ENCODE data around the gene WDR70. TPM values are rescaled to one million over a fixed set of nuclear protein-coding genes. Genes with fewer than 3 reads are reported as not detected.
"Not testable (repeated sequence)": the region's sequence is repeated elsewhere in the genome, so short reads cannot be mapped to it uniquely, and the experiment has no call there.

The WDR70 gene
- total and polyA plus RNA-seq, 4 experiments from 2014 or later = 23.5 to 43.2 (median 29.9) TPM

GRCh38 chr5:37774912-37775483, 395.9 kb downstream of the WDR70 start:
- POLR2A ChIA-PET (ENCODE audit: partially characterized antibody) = no interaction called here
- H3K36me3 ChIP-seq (ENCODE audit: insufficient read depth, low read length) = no peaks in the 10 kb centered on the region
- no peaks in the 10 kb centered on the region for H3K27me3 ChIP-seq (ENCODE audit: insufficient read depth, low read length)
- intact Hi-C loops (cut with micrococcal nuclease) = no loop called here
- CTCF ChIA-PET (ENCODE audit: partially characterized antibody) = interaction anchor here (0.7 to 1.4 kb wide), 2 partner anchors 15 to 394 kb away, joined by 3 read pairs; no protein-coding TSS in a partner anchor
- no peak overlapping the region for H3K4me3 Mint-ChIP-seq
- no peaks in the 10 kb centered on the region for H3K9me3 ChIP-seq (ENCODE audit: control insufficient read depth in 1 of 2, low read length in 2 of 2)
- H3K4me1 Mint-ChIP-seq = no peaks in the 10 kb centered on the region
- no peaks in the 10 kb centered on the region for H3K4me1 ChIP-seq (ENCODE audit: insufficient read depth, low read length)
- H3K27me3 Mint-ChIP-seq = peaks cover 0 to 2% of the 10 kb centered on the region in 2 donors
- H3K36me3 Mint-ChIP-seq = peaks cover 3% of the 10 kb centered on the region in 2 donors
- no peak overlapping the region for H3K27ac ChIP-seq (ENCODE audit: low read depth, low read length)
- H3K27ac Mint-ChIP-seq = no peak overlapping the region
- H3K4me3 ChIP-seq (ENCODE audit: low read length in 2 of 2) = no peak overlapping the region
- DNase-seq = no peak
- H3K9me3 Mint-ChIP-seq = peaks cover 0 to 25% (median 18%) of the 10 kb centered on the region in 8 donors

DNA sequence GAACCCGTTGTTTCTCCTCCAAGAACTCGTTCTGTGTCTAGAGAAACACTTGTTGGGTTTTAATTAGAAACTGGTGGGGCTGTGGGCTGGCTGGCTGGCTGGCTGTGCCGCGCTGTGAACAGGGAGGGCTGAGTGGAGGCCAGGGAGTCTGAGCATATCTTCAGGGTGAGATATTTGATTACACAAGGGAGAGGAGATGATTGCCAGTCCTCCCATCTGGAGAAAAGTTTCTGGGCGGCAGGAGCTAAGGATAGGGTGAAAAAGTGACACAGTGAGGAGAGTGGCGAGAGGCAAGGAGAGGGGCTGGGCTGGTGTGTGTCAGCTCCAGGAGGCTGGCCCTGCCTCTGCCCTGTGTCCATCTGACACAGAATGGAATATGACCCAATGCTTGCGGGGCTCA, 397.7 kb downstream of the WDR70 start:
- Mint-ChIP-seq H3K9me3 (peaks cover 0 to 25% (median 17%) of the 10 kb centered on the region in 8 donors), H3K36me3 (peaks cover 3% of the 10 kb centered on the region in 2 donors), H3K4me3 (no peak overlapping the region), H3K4me1 (no peaks in the 10 kb centered on the region), H3K27me3 (no peaks in the 10 kb centered on the region), H3K27ac (no peak overlapping the region)
- Histone ChIP-seq H3K4me1 (ENCODE audit: insufficient read depth, low read length) (no peaks in the 10 kb centered on the region), H3K36me3 (ENCODE audit: insufficient read depth, low read length) (no peaks in the 10 kb centered on the region), H3K27me3 (ENCODE audit: insufficient read depth, low read length) (no peaks in the 10 kb centered on the region), H3K4me3 (ENCODE audit: low read length in 2 of 2) (no peak overlapping the region), H3K9me3 (ENCODE audit: control insufficient read depth in 1 of 2, low read length in 2 of 2) (no peaks in the 10 kb centered on the region), H3K27ac (ENCODE audit: low read depth, low read length) (no peak overlapping the region)
- ChIA-PET POLR2A (ENCODE audit: partially characterized antibody) (no interaction called here), CTCF (ENCODE audit: partially characterized antibody) (interaction anchor here (0.9 to 1.2 kb wide), 2 partner anchors 10 to 12 kb away, joined by 3 read pairs; no protein-coding TSS in a partner anchor)
- intact Hi-C loops (cut with micrococcal nuclease) = no loop called here
- DNase-seq = no peak

GRCh38 chr5:37777432-37778130, 398.5 kb downstream of the WDR70 start:
- Histone ChIP-seq H3K27me3 (ENCODE audit: insufficient read depth, low read length) (no peaks in the 10 kb centered on the region), H3K9me3 (ENCODE audit: control insufficient read depth in 1 of 2, low read length in 2 of 2) (no peaks in the 10 kb centered on the region), H3K4me1 (ENCODE audit: insufficient read depth, low read length) (no peaks in the 10 kb centered on the region), H3K36me3 (ENCODE audit: insufficient read depth, low read length) (no peaks in the 10 kb centered on the region), H3K27ac (ENCODE audit: low read depth, low read length) (no peak overlapping the region), H3K4me3 (ENCODE audit: low read length in 2 of 2) (no peak overlapping the region)
- Mint-ChIP-seq H3K27ac (no peak overlapping the region), H3K27me3 (no peaks in the 10 kb centered on the region), H3K36me3 (peaks cover 3% of the 10 kb centered on the region in 2 donors), H3K4me3 (no peak overlapping the region), H3K4me1 (no peaks in the 10 kb centered on the region), H3K9me3 (peaks cover 0 to 25% (median 16%) of the 10 kb centered on the region in 8 donors)
- DNase-seq = no peak
- CTCF ChIA-PET (ENCODE audit: partially characterized antibody) = interaction anchor here (0.9 to 1.2 kb wide), 2 partner anchors 11 to 13 kb away, joined by 3 read pairs; no protein-coding TSS in a partner anchor
- POLR2A ChIA-PET (ENCODE audit: partially characterized antibody) = no interaction called here
- intact Hi-C loops (cut with micrococcal nuclease) = no loop called here

- intact Hi-C loops (cut with micrococcal nuclease); CTCF ChIA-PET (ENCODE audit: partially characterized antibody); H3K4me3 Mint-ChIP-seq; H3K27ac Mint-ChIP-seq; H3K27ac ChIP-seq (ENCODE audit: low read depth, low read length); H3K27me3 Mint-ChIP-seq; H3K4me3 ChIP-seq (ENCODE audit: low read length in 2 of 2); DNase-seq; H3K9me3 ChIP-seq (ENCODE audit: control insufficient read depth in 1 of 2, low read length in 2 of 2); H3K4me1 ChIP-seq (ENCODE audit: insufficient read depth, low read length); H3K36me3 ChIP-seq (ENCODE audit: insufficient read depth, low read length); H3K4me1 Mint-ChIP-seq; POLR2A ChIA-PET (ENCODE audit: partially characterized antibody); H3K27me3 ChIP-seq (ENCODE audit: insufficient read depth, low read length); H3K36me3 Mint-ChIP-seq: not testable (repeated sequence)
- peaks cover 0 to 10% (median 1%) of the 10 kb centered on the region in 8 donors for H3K9me3 Mint-ChIP-seq
Measured at GRCh38 chr5:37781409-37781808, 402.3 kb downstream of the WDR70 start.

DNA sequence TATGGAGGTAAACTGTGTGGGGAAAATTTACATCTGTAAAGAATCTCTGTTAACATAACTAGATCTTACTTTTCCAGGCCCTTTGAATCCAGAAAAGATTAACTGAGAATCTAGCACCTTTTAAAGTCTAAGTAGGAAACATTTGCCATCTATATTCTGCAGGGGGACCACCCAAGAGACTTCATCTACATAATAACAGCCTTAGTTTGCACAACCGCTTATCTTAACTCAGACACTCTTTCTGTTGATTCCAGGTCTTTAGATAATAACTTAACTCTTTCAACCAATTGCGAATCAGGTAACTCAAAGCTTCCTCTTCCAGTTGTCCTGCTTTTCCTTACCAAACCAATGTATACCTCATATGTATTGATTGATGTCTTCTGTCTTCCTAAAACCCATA, 407.3 kb downstream of the WDR70 start:
- POLR2A ChIA-PET (ENCODE audit: partially characterized antibody) = no interaction called here
- CTCF ChIA-PET (ENCODE audit: partially characterized antibody) = no interaction called here
- no peak for DNase-seq
- Mint-ChIP-seq H3K9me3 (peaks cover 0 to 10% (median 4%) of the 10 kb centered on the region in 8 donors), H3K4me1 (no peaks in the 10 kb centered on the region), H3K27ac (no peak overlapping the region), H3K27me3 (peaks cover 12 to 13% of the 10 kb centered on the region in 2 donors), H3K4me3 (no peak overlapping the region), H3K36me3 (peaks cover 0 to 3% of the 10 kb centered on the region in 2 donors)
- Histone ChIP-seq H3K4me3 (ENCODE audit: low read length in 2 of 2) (no peak overlapping the region), H3K4me1 (ENCODE audit: insufficient read depth, low read length) (no peaks in the 10 kb centered on the region), H3K27ac (ENCODE audit: low read depth, low read length) (no peak overlapping the region), H3K36me3 (ENCODE audit: insufficient read depth, low read length) (no peaks in the 10 kb centered on the region), H3K27me3 (ENCODE audit: insufficient read depth, low read length) (peaks cover 3% of the 10 kb centered on the region), H3K9me3 (ENCODE audit: control insufficient read depth in 1 of 2, low read length in 2 of 2) (no peaks in the 10 kb centered on the region)
- intact Hi-C loops (cut with micrococcal nuclease) = no loop called here

GRCh38 chr5:37786862-37787519, 407.9 kb downstream of the WDR70 start:
- Histone ChIP-seq H3K4me1 (ENCODE audit: insufficient read depth, low read length) (no peaks in the 10 kb centered on the region), H3K36me3 (ENCODE audit: insufficient read depth, low read length) (no peaks in the 10 kb centered on the region), H3K27me3 (ENCODE audit: insufficient read depth, low read length) (peaks cover 3% of the 10 kb centered on the region), H3K9me3 (ENCODE audit: control insufficient read depth in 1 of 2, low read length in 2 of 2) (no peaks in the 10 kb centered on the region), H3K4me3 (ENCODE audit: low read length in 2 of 2) (no peak overlapping the region), H3K27ac (ENCODE audit: low read depth, low read length) (no peak overlapping the region)
- POLR2A ChIA-PET (ENCODE audit: partially characterized antibody) = no interaction called here
- no peak overlapping the region for H3K4me3 Mint-ChIP-seq
- H3K27ac Mint-ChIP-seq = no peak overlapping the region
- no peaks in the 10 kb centered on the region for H3K4me1 Mint-ChIP-seq
- intact Hi-C loops (cut with micrococcal nuclease) = no loop called here
- peaks cover 13% of the 10 kb centered on the region in 2 donors for H3K27me3 Mint-ChIP-seq
- no peak for DNase-seq
- H3K36me3 Mint-ChIP-seq = peaks cover 0 to 3% of the 10 kb centered on the region in 2 donors
- peaks cover 0 to 16% (median 7%) of the 10 kb centered on the region in 8 donors for H3K9me3 Mint-ChIP-seq
- CTCF ChIA-PET (ENCODE audit: partially characterized antibody) = no interaction called here

DNA sequence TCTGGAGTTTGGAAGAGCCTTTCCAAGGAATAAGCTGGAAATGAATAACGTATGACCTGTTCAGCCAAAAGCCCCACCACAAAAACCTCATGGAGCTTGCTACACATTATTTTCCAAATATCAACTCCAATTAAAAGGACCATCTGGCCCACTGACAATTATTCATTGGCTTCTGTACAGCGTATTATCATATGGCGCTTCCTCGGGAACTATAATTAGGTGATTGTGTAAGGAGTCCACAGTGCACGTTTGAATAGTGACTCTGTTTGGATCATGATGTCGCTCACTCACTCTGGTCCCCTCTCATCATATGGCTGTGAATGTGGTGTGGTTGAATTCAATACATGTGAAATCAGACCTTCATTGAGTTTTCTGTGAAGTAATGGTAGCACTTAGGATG, 408.6 kb downstream of the WDR70 start:
- H3K4me3 ChIP-seq (ENCODE audit: low read length in 2 of 2) = no peak overlapping the region
- H3K36me3 Mint-ChIP-seq = peaks cover 0 to 3% of the 10 kb centered on the region in 2 donors
- no peak for DNase-seq
- no peak overlapping the region for H3K27ac Mint-ChIP-seq
- H3K9me3 ChIP-seq (ENCODE audit: control insufficient read depth in 1 of 2, low read length in 2 of 2) = no peaks in the 10 kb centered on the region
- H3K4me3 Mint-ChIP-seq = no peak overlapping the region
- H3K4me1 ChIP-seq (ENCODE audit: insufficient read depth, low read length) = no peaks in the 10 kb centered on the region
- peaks cover 0 to 23% (median 7%) of the 10 kb centered on the region in 8 donors for H3K9me3 Mint-ChIP-seq
- ChIA-PET POLR2A (ENCODE audit: partially characterized antibody) (no interaction called here), CTCF (ENCODE audit: partially characterized antibody) (no interaction called here)
- peaks cover 3% of the 10 kb centered on the region for H3K27me3 ChIP-seq (ENCODE audit: insufficient read depth, low read length)
- no peaks in the 10 kb centered on the region for H3K36me3 ChIP-seq (ENCODE audit: insufficient read depth, low read length)
- H3K27me3 Mint-ChIP-seq = peaks cover 13% of the 10 kb centered on the region in 2 donors
- H3K27ac ChIP-seq (ENCODE audit: low read depth, low read length) = no peak overlapping the region
- intact Hi-C loops (cut with micrococcal nuclease) = no loop called here
- no peaks in the 10 kb centered on the region for H3K4me1 Mint-ChIP-seq
